HG03378 (cell line): ENCODE results near the gene SLC27A2.
"Not testable (repeated sequence)": the region's sequence is repeated elsewhere in the genome, so short reads cannot be mapped to it uniquely, and the experiment has no call there.

Experiments
- ATAC-seq: cut with Tn5 transposase; IDR thresholded peaks from one replicate; pipeline ENCODE4 v1.9.1; 2021; ENCODE audit warnings: mild to moderate bottlenecking, moderate library complexity; ENCODE audit not compliant: unreplicated experiment

SLC27A2 gene

GRCh38 chr15:50181969-50182218 is at the start of gene SLC27A2:
Gene SLC27A2, plus strand, starts transcription at chr15:50182196. Its CDS starts 232 bp downstream, at chr15:50182428.
- ATAC-seq = no peak

- not testable (repeated sequence) for ATAC-seq
Measured at GRCh38 chr15:50132251-50132984, 49.6 kb upstream of the SLC27A2 start.

- peak; percentile 74 for ATAC-seq
Measured at GRCh38 chr15:50134524-50135024, 47.4 kb upstream of the SLC27A2 start.

GRCh38 chr15:50135031-50135551 is 46.9 kb upstream of the SLC27A2 start:
- ATAC-seq = peak; percentile 84

- ATAC-seq = no peak
Measured at GRCh38 chr15:50137330-50137761, 44.6 kb upstream of the SLC27A2 start.

GRCh38 chr15:50137893-50138292 is 44.1 kb upstream of the SLC27A2 start:
- ATAC-seq = no peak

GRCh38 chr15:50138391-50138790 is 43.6 kb upstream of the SLC27A2 start:
- ATAC-seq = no peak

GRCh38 chr15:50140098-50140497 is 41.9 kb upstream of the SLC27A2 start:
- ATAC-seq = no peak

- ATAC-seq = no peak
Measured at GRCh38 chr15:50140983-50141382, 41.0 kb upstream of the SLC27A2 start.

- ATAC-seq = no peak
Measured at GRCh38 chr15:50141856-50142255, 40.1 kb upstream of the SLC27A2 start.

- ATAC-seq = no peak
Measured at GRCh38 chr15:50143255-50143860, 38.6 kb upstream of the SLC27A2 start.

GRCh38 chr15:50144341-50145120 is 37.5 kb upstream of the SLC27A2 start:
- ATAC-seq = no peak

GRCh38 chr15:50145451-50145872 is 36.5 kb upstream of the SLC27A2 start:
- no peak for ATAC-seq

GRCh38 chr15:50146632-50147031 is 35.4 kb upstream of the SLC27A2 start:
- ATAC-seq = no peak

- no peak for ATAC-seq
Measured at GRCh38 chr15:50148362-50148963, 33.5 kb upstream of the SLC27A2 start.

GRCh38 chr15:50149090-50149489 is 32.9 kb upstream of the SLC27A2 start:
- ATAC-seq = no peak

GRCh38 chr15:50150349-50150748 is 31.6 kb upstream of the SLC27A2 start:
- ATAC-seq = no peak

- no peak for ATAC-seq
Measured at GRCh38 chr15:50150851-50151250, 31.1 kb upstream of the SLC27A2 start.

GRCh38 chr15:50151476-50151875 is 30.5 kb upstream of the SLC27A2 start:
- ATAC-seq = no peak

GRCh38 chr15:50158236-50158635 is 23.8 kb upstream of the SLC27A2 start:
- not testable (repeated sequence) for ATAC-seq
